SU-DHL-6 (cell line): ENCODE measurements around the gene MXD4.

Experiments
- EZH2phosphoT487 ChIP-seq: fragments of 200-600 bp; sonication (generic), shearing (Covaris generic); conservative IDR thresholded peaks from 2 replicates; pipeline ENCODE4 v1.6.1; 2018; ENCODE audit warnings: mild to moderate bottlenecking, antibody characterized with exemption, low read length, moderate library complexity, mixed read lengths
- TF ChIP-seq, protein P1 (sequence below): fragments of 200-600 bp; sonication (generic); IDR thresholded peaks from one replicate; pipeline ENCODE4 v1.5.1; 2017; ENCODE audit warnings: antibody characterized with exemption, mild to moderate bottlenecking, low read length, moderate library complexity; ENCODE audit not compliant: insufficient read depth, poor library complexity, severe bottlenecking

DNA sequence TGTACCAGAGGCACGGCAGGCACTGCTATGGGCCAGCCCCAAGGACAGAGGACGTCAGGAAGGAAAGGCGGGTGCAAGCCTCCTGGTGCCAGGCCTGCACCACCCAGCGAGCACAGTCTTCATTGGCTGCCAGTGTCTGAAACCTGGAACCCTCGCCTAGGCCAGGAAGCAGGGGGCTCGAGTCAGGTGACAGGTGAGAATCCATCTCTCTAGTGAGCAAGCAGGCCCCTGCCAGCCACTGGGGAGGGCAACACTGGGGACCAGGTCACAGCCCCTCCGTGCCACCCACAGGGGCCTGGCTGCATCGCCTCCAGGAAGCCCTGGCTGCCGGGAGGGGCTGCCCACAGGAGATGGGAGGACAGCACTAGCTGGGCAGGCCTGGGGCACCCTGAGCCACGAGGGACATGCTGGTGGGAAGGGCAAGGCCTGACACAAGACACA is 13.1 kb downstream of the MXD4 start:
- TF ChIP-seq, protein P1, sequence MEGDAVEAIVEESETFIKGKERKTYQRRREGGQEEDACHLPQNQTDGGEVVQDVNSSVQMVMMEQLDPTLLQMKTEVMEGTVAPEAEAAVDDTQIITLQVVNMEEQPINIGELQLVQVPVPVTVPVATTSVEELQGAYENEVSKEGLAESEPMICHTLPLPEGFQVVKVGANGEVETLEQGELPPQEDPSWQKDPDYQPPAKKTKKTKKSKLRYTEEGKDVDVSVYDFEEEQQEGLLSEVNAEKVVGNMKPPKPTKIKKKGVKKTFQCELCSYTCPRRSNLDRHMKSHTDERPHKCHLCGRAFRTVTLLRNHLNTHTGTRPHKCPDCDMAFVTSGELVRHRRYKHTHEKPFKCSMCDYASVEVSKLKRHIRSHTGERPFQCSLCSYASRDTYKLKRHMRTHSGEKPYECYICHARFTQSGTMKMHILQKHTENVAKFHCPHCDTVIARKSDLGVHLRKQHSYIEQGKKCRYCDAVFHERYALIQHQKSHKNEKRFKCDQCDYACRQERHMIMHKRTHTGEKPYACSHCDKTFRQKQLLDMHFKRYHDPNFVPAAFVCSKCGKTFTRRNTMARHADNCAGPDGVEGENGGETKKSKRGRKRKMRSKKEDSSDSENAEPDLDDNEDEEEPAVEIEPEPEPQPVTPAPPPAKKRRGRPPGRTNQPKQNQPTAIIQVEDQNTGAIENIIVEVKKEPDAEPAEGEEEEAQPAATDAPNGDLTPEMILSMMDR = no peak
- TF ChIP-seq EZH2phosphoT487 = no peak
